Measurements from ENCODE around the gene TOB1. TPM values are rescaled to one million over a fixed set of nuclear protein-coding genes. Genes with fewer than 3 reads are reported as not detected.

Gene TOB1
- total RNA-seq, 1 experiment from 2014 or later = 19.3 TPM

- no peaks in the 10 kb centered on the region for H3K9me3 ChIP-seq (ENCODE audit: low read depth, low read length, poor library complexity, severe bottlenecking)
- intact Hi-C loops (cut with micrococcal nuclease; ENCODE audit: unreplicated experiment) = no loop called here
- no peak overlapping the region for H3K27ac ChIP-seq (ENCODE audit: low read depth, low read length, poor library complexity, severe bottlenecking)
- H3K36me3 ChIP-seq (ENCODE audit: insufficient read depth, low read length, poor library complexity, severe bottlenecking) = no peaks in the 10 kb centered on the region
- CTCF ChIA-PET = interaction anchor here (0.6 kb wide), 1 partner anchor 287 kb away, joined by 3 read pairs; no protein-coding TSS in a partner anchor
- H3K4me3 ChIP-seq (ENCODE audit: low read depth, low read length, poor library complexity, severe bottlenecking) = no peak overlapping the region
- TF ChIP-seq EZH2 (IDR thresholded peaks at IDR 0.05; ENCODE audit: borderline replicate concordance, low read depth, low read length, poor library complexity, severe bottlenecking) (no peak), CTCF (conservative IDR thresholded peaks at IDR 0.05; ENCODE audit: low read depth, low read length) (no peak)
- no peaks in the 10 kb centered on the region for H3K4me1 ChIP-seq (ENCODE audit: insufficient read depth, low read length, poor library complexity, severe bottlenecking)
- no peak for DNase-seq (ENCODE audit: low spot score)
- POLR2A ChIA-PET (ENCODE audit: low non-redundant PET) = interaction anchor here (0.6 kb wide), 2 partner anchors 32 to 1081 kb away, joined by 5 to 13 read pairs; partner anchors contain the start of gene TOB1
- BruUV-seq (replicated peaks) = no TSS peak
- no peaks in the 10 kb centered on the region for H3K27me3 ChIP-seq (replicated peaks; ENCODE audit: insufficient read depth, low read depth, low read length, poor library complexity)
Measured at GRCh38 chr17:50834429-50835300, 31.5 kb downstream of the TOB1 start.

DNA sequence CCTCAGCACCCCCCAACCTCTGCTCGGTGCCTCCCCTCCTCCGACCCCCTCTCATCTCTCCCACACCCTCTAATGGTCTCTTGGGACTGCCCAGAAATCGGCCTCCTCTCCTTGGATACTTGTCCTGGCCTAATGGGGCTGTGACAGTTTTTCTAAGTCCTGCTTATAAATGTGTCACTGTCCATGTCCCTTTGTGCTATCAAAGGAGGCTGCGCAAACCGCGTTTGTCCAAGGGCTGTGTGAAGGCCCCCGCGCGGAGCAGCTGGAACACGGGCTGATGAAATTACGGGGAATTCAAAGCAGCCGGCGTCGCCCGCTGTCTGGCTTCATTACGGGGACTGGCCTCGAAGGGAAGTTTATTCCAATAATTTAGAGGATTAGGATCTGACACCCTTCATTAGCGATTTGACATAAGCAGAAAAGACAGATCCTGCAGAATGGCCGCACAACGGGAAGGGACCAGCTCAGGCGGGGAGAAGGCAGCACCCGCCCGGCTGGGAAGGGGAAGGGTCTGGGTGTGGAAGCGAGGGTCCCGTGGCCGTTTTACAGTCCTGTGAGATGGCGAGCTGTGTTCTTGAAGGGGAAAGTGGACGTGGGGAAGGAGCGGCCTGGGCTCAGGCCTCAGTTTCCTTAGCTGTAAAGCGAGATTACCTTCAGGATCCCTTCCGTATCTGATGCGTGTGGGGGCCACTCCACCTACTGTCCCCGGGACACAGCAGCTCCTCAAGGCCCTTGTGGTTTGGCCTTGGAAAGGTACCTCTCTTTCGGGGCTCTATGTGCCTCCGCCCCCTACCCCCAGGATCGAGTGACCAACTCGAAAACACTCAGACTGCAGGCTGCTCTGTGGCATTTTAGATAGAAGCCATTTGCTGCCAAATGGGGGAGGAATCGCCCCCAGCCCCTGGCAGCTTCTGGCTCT is 32.4 kb downstream of the TOB1 start:
- Histone ChIP-seq H3K4me3 (ENCODE audit: low read depth, low read length, poor library complexity, severe bottlenecking) (no peak overlapping the region), H3K36me3 (ENCODE audit: insufficient read depth, low read length, poor library complexity, severe bottlenecking) (no peaks in the 10 kb centered on the region), H3K9me3 (ENCODE audit: low read depth, low read length, poor library complexity, severe bottlenecking) (no peaks in the 10 kb centered on the region), H3K27ac (ENCODE audit: low read depth, low read length, poor library complexity, severe bottlenecking) (no peak overlapping the region), H3K4me1 (ENCODE audit: insufficient read depth, low read length, poor library complexity, severe bottlenecking) (no peaks in the 10 kb centered on the region), H3K27me3 (replicated peaks; ENCODE audit: insufficient read depth, low read depth, low read length, poor library complexity) (no peaks in the 10 kb centered on the region)
- BruUV-seq (replicated peaks) = no TSS peak
- CTCF ChIA-PET = no interaction called here
- no peak for DNase-seq (ENCODE audit: low spot score)
- no peak for TF ChIP-seq CTCF (conservative IDR thresholded peaks at IDR 0.05; ENCODE audit: low read depth, low read length)
- TF ChIP-seq EZH2 (IDR thresholded peaks at IDR 0.05; ENCODE audit: borderline replicate concordance, low read depth, low read length, poor library complexity, severe bottlenecking) = no peak
- intact Hi-C loops (cut with micrococcal nuclease; ENCODE audit: unreplicated experiment) = no loop called here
- POLR2A ChIA-PET (ENCODE audit: low non-redundant PET) = no interaction called here

DNA sequence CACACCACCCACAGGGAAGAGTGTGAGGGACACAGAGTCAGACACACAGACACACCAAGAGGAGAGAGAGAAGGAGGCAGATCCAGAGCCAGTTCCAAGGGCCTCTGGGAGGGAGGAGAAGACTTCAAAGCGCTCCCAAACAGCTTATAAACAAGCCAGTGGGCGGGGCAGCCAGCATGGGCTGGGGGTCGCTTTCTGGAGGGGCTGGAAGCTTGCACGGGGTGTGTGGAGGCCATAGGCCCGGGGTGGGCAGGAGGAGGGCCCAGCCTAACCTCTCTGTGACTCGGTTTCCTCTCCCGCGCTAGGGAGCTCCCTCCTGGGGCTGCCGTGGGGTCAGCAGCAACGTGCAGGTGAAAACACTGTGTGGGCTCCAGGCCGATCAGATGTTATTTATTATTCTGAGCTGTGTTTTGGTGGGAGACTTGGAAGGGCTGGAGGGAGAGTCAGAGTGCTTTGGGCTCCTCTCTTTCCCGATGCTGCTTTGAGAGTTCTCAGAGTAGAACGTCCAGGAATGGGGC is 33.2 kb downstream of the TOB1 start:
- no peaks in the 10 kb centered on the region for H3K9me3 ChIP-seq (ENCODE audit: low read depth, low read length, poor library complexity, severe bottlenecking)
- intact Hi-C loops (cut with micrococcal nuclease; ENCODE audit: unreplicated experiment) = no loop called here
- H3K4me3 ChIP-seq (ENCODE audit: low read depth, low read length, poor library complexity, severe bottlenecking) = no peak overlapping the region
- TF ChIP-seq EZH2 (IDR thresholded peaks at IDR 0.05; ENCODE audit: borderline replicate concordance, low read depth, low read length, poor library complexity, severe bottlenecking) (no peak), CTCF (conservative IDR thresholded peaks at IDR 0.05; ENCODE audit: low read depth, low read length) (no peak)
- H3K27me3 ChIP-seq (replicated peaks; ENCODE audit: insufficient read depth, low read depth, low read length, poor library complexity) = no peaks in the 10 kb centered on the region
- no peak for DNase-seq (ENCODE audit: low spot score)
- H3K27ac ChIP-seq (ENCODE audit: low read depth, low read length, poor library complexity, severe bottlenecking) = no peak overlapping the region
- H3K36me3 ChIP-seq (ENCODE audit: insufficient read depth, low read length, poor library complexity, severe bottlenecking) = no peaks in the 10 kb centered on the region
- ChIA-PET CTCF (no interaction called here), POLR2A (ENCODE audit: low non-redundant PET) (no interaction called here)
- no TSS peak for BruUV-seq (replicated peaks)
- H3K4me1 ChIP-seq (ENCODE audit: insufficient read depth, low read length, poor library complexity, severe bottlenecking) = no peaks in the 10 kb centered on the region

All from A673 (cell line).